Activated naive CD8-positive, alpha-beta T cell treated with anti-CD3 and anti-CD28 coated beads, Interleukin-2, amount 50 U/mL, for 16 hours (primary cell): ENCODE results near the gene RANBP17.

Experiments used
- DNase-seq: peaks from one replicate; pipeline ENCODE4 v3.0.0-alpha.2; 2020; ENCODE audit warnings: low read depth, low spot score

Gene RANBP17

DNA sequence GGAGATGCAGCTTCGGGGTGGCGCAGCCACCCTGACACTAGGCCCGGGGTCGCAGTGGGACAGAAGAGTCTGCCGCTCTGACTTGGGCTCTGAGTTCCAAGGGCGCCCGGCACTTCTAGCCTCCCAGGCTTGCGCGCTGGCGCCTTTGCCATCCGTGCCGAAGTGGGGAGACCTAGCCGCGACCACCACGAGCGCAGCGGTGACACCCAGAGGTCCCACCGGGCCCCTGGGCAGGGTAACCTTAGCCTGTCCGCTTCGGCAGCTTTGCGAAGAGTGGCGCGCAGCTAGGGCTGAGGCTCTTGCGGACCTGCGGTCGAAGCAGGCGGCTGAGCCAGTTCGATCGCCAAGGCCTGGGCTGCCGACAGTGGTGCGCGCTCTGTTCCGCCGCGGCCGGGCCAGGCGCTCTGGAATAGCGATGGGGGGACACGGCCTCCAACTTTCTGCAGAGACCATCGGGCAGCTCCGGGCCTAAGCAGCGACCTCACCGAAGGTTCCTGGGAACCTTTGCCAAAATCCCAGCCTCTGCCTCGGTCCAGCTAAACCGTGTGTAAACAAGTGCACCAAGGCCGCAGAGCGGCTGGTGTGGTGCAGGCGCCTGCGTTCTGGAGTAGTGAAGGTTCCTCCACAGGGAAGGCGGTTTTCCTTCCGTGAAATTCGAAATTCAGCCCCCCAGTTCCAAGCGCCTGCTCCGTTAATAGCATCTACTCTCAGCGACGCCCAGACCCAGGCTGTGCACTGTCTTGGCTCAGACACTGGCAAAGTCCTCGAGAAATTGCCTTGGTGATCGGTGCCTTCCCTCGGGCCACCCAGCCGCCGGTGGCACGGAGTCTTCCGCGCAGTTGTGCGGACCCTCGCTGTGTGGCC, 454.7 kb downstream of the RANBP17 start:
- DNase-seq = no peak

DNA sequence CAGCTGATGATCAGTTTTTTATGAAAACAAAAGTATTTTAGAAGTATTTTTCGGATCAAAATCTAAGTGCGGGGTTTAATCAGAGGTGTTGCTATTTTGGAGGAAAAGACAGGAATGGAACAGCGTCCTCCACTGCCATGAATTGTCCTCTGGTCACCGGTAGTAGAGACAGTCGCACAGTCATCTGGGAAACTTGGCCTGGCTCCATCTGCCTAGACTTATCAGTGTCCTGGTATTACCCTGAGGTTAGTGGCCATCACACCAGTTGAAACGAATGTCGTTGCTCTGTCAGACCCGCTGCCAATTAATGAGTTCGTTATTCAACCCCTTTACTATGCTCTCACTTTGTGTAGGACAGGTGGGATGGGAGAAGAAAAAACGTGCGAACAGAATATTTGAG, 455.4 kb downstream of the RANBP17 start:
- no peak for DNase-seq

DNA sequence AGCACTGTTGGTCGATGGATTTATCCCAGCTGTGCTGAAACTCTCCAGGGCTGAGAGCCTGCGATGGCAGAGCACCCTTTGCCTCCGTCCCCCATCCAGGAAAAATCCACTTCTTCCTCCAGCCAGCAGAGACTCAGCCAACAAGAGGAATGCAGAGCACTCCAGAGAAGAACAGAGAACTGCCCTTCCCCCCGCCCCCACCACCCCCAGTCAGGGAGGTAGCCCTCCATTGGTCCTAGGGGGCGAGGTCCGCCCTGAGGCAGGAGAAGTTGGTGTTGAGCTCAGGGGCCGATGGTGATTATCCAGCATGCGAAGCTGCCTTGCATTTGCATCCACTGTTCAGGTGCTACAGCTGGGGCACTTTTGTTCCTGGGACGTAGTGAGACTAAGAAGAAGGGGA, 456.2 kb downstream of the RANBP17 start:
- DNase-seq = no peak

GRCh38 chr5:171321447-171321846, 459.6 kb downstream of the RANBP17 start:
- no peak for DNase-seq

- DNase-seq = no peak
These were observed 460.7 kb downstream of the RANBP17 start for GRCh38 chr5:171322527-171322926.

DNA sequence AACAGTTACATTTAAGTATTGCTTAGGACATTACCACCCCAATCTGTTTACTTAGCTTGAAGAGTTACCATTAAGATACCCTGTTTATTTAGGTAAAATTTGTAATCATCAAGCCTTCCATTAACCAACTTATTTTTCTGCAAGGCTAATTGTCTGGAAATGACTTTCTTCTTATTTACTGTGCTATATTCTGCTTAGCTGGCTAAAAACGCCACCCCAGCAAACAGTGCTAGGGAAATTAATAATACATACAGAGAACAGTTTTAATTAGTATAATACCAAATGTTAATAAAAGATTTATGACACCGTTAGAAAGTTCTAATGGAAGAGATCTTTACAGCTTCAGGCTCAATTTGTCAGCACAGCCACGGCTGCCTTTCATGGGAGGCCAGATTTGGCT, 461.2 kb downstream of the RANBP17 start:
- no peak for DNase-seq

- no peak for DNase-seq
These were observed 462.2 kb downstream of the RANBP17 start for GRCh38 chr5:171323806-171324632.

DNA sequence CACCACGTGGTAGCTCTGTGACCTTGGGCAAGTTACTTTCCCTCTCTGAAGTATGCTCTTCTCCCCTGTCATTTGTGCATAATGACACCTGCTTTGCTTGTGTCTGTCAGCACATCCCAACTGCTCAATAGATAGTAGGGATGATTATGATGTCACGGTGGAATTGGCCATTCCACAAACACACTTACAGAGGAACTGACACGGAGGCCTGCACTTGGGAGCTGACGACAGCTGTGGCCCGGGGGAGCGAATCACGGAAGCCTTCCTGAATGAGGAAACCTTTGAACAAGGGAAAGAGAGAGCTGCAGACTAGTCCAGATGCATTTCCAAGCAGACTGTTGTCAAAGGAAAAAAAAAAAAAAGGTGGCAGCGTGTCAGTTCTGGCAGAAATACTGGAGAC, 468.2 kb downstream of the RANBP17 start:
- no peak for DNase-seq

- no peak for DNase-seq
These were observed 473.8 kb downstream of the RANBP17 start for GRCh38 chr5:171335616-171336015.

DNA sequence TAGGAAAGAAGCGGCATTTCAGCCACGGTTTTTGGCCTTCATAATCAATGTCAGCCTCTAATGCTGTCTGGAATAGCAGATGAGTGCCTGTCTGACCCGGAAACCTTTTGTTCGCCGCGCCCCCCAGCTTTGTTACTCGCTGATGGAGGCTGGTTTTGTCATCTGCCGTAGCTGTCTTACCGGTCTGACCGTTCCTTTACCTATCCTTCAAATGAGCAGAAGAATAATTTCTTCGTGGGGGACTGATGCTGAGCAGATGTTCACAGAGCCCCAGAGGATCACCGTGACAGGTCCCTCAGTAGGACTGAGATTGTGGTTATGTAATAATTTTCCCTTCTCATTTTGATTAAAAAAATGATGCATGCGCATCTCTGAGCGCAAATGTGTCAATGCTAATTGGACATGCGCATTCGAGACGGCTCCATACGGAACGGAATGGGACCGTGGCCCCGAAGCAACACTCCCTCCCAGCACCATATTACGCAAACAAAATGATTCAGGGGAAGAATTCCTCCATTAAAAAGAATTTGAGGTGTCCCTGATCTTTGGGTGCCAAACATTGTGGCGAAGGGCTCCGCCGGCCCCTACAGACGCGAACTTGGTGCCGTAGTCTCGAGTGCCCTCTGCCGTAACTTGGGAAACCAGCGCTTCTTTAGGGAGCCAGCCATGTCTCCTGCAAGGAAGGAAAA, 474.8 kb downstream of the RANBP17 start:
- DNase-seq = no peak

DNA sequence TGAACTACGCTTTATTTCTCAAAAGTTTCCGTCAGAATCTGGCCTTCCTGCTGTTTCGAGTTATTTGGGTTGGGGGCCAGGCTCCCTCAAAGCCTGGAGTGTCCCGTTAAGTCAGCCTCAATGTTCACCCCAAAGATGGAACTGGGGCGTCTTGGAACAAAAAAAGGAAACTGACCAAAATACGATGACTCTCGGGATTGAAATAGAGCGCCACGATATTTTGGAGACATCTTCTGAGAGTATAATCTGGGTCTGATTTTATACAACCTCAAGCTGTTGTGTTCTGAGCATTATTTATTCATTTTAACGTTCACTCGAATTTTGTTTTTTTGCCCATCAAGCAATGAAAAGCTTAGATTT, 475.4 kb downstream of the RANBP17 start:
- no peak for DNase-seq

DNA sequence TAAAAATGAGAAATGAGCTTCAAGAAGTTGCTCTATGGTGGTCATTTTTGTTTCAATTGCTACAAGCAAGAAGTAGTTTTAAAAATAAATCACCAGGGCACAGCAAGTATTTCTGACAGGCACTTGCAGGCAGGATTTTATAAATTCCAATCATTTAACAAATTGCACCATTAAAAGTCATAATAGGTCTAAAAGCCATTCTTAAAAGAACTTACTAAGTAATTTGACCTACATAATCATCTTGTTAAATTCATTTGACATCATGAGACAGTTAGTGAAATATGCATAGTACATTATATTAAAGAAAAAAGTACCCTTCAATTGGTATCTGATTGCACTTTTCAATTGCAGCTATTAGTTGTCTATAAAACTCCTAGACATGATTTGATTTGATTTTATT, 478.2 kb downstream of the RANBP17 start:
- DNase-seq = no peak

DNA sequence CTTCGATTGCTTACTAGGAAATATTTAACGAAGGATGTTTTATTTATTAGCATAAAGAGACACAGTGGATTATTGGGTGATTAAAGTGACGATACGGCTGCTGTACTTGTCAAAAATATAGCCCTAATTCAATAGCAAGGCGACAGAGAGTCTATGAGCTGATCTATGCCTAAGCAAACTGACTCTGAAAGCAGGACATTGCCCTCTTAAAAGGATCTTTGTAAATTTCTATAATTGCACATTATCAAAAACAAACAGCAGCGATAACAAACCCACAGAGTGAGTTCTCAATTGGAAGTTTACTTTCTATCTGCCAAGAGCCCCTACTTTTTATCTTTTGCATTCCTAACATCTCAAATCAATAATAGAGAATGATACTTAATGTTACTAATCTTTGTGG, 478.7 kb downstream of the RANBP17 start:
- DNase-seq = no peak

DNA sequence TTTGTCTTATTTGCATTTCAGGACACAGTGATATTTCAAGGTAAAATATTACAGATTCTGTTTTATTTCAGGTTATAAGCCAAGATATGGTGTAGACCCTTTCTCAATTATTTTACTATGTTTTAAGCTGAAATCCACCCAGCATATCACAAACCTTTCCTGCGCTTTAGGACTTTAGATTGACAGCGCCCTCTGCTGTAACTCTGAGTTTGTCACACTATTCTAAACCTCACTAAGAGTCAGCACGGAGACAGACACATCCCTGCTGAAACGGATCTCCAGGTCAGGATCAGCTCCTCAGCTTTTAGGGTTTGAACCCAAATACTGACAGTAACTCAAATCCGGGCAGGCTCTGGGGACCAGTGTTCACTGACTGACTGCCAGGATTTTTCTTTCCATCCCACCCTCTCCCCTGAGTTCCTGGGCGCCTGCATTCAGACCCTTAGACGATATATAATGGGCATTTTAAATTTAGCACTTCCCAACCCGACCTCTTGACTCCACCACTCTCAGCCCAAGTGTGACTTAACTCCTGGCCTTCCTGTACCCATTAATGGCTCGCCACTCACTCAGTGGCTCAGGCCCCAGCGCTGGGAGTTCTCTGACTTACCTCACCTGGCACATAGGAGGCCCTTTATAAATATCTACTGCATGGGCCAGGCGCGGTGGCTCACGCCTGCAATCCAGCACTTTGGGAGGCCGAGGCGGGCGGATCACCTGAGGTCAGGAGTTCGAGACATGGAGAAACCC, 480.7 kb downstream of the RANBP17 start:
- no peak for DNase-seq

DNA sequence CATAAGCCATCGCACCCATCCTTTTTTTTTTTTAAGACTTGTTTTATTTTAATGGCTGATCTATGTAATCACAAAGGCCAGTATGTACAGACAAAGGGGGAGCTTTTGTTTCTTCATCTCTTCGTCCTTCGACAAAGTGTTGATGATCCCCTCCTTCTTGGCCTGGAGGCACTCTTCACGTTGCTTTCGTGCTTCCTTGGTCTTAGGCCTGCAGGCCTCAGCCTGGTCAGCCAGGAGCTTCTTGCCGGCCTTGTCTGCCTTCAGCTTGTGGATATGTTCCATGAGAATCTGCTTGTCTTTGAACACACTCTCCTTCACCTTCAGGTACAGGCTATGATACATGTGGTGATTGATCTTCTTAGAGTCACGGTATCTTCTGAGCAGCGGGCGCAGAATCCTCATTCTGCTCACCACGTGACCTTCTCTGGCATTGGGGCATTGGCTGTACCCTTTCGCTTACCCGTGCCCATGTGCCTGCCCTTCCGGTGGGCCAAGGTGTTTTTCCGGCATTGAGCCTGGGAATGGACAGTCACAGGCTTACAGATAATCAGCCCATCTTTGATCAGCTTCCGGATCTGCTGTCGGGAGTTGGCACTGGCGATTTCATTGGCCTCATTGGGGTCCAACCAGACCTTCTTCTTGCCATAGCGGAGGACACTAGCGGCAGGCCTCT, 483.3 kb downstream of the RANBP17 start:
- DNase-seq = no peak
